ENCODE results near the gene WDR5.

WDR5 gene

GRCh38 chr9:134159566-134160245, 23.8 kb downstream of the WDR5 start:
- DNase-seq = no peak

- DNase-seq = no peak
These were observed 25.8 kb downstream of the WDR5 start for GRCh38 chr9:134161647-134162046.

- DNase-seq = no peak
These were observed 26.4 kb downstream of the WDR5 start for GRCh38 chr9:134162212-134162775.

GRCh38 chr9:134162926-134163370, 27.1 kb downstream of the WDR5 start:
- no peak for DNase-seq

- DNase-seq = peak; percentile 73
These were observed 27.7 kb downstream of the WDR5 start for GRCh38 chr9:134163371-134164196.

DNA sequence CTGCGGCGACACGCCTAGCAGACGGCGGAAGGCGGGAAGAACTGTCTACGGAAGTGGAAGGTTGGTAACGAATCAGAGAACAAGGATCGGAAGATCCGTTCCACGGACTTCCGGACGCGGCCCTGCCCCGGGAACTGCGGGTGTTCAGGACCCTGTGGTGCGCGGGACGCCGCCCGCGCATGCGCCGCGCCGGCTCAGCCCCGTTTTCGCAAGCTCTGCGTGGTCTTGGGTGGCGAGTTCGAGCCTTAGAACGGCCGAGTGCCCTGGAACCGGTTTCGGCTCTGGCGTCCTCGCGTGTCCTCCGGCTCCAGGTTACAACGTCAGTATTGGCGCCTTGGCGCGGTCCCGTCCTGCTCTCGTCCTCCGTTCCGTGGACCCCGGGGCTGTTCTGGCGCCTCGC, 29.0 kb downstream of the WDR5 start:
- no peak for DNase-seq

- DNase-seq = peak; percentile 49
These were observed 29.8 kb downstream of the WDR5 start for GRCh38 chr9:134165357-134166315.

DNA sequence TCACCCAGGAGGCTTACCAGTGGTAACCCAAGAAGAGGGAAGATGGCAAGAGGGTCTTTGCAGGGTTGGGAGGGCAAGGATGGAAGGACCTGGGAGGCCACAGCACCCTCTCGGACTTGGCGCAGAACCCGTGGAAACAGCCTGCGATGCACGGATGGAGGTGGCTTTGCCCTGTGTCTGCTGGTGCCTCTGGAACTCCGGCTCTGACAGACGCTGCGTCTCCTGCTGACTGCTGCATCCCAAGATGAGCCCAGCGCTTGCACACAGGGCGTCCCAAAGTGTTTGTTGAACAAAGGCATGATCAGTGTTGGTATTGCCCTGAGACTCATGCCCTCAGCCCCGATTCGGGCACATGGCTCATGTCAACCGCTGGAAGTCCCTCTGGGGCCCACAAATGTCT, 30.5 kb downstream of the WDR5 start:
- DNase-seq = no peak

- no peak for DNase-seq
These were observed 31.6 kb downstream of the WDR5 start for GRCh38 chr9:134167530-134167931.

GRCh38 chr9:134168757-134169550, 33.1 kb downstream of the WDR5 start:
- DNase-seq = no peak

- DNase-seq = no peak
These were observed 34.0 kb downstream of the WDR5 start for GRCh38 chr9:134169724-134170401.

GRCh38 chr9:134170532-134171315, 34.8 kb downstream of the WDR5 start:
- no peak for DNase-seq

DNA sequence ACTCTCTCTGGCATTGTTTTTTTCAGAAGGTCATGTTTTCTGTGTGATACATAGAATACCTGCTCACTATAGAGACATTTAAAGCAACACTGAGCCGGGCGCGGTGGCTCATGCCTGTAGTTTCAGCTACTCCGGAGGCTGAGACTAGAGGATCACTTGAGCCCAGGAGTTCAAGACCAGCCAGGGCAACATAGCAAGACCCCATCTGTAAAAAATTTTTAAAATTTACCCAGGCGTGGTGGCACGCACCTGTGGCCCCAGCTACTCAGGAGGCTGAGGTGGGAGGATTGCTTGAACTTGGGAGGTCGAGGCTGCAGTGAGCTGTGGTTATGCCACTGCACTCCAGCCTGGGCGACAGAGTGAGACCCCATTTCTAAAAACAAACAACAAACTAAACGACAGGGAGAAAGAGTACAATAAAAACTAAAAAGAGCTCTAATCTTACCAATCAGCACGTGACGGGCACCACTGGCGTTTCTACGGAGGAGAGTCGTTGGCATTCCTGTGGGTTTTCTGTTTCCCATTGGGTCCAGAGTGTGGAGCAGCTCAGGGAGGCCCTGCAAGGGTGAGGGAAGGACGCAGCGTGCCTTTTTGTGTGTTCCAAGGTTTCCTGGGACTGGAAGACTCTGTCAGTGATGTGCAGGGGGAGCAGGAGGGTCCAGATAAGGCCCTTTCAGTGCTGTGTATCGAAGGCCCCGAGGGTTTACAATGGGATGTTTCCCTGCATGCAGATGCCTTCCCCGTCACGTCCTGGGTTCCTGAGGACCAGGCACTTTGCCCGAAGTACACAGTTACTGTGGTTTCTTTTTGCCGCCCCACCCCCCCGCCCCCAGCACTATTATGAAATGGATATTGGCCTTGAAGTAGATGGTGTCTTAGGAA, 35.7 kb downstream of the WDR5 start:
- DNase-seq = no peak

GRCh38 chr9:134172198-134173126, 36.6 kb downstream of the WDR5 start:
- DNase-seq = no peak

DNA sequence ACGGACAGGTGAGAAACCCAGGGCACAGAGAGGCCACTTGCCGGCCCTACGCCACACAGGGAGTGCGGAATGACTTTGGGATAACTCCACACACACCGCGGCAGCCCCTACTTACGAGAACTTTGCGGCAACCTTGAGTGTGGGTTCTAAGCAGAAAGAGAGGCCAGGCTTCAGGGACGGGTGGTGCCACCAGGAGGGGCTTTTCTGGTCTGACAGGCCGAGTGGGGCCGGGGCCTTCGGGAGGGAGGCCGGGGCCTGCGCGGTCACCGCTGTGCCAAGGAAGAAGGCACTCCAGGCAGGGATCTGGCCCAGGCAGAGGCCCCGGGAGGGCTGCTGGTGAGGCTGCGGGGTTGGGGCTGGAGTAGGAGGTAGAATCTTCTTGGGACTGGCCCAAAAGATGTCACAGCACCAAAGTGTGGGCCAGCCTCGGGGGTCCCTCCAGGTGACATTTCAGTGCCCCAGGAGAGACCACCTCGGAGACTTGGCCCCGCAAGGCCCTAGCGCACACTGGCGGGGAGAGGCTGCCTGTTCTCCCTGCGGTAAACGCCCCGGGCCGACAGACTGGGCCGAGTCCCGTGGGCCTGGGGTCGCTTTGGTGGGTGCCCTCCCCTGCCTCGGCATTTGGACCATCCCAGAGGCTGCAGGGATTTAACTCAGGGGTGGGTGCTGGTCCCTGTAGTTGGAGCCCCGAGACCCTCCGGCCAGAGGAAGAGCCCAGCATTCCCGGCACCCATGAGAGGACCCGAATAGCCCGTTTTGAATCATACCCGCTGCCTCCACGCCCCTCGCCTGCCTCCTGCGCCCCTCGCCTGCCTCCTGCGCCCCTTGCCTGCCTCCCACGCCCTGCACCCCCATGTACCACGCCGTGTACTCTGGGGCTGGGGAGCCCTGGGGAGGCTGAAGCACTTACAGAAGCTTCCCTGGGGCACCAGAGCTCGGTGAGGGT, 37.5 kb downstream of the WDR5 start:
- DNase-seq = no peak

DNA sequence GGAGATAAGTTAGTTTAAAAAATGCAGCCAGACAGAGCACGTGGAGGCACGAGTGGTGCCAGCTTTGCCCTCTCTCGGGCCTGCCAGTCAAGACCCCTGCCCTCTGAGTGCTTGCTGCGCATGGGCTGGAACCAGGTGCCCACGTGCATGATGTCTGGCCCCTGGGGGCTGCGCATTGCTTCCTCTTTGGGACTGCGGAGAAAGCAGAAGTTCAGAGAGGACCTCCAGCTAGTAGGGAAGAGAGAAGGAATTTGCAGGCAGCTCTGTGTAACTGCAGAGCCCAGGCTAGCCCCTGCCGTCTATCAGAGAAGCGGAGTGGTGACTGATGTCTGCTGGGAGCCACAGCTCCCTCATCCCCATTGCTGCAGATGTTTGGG, 38.2 kb downstream of the WDR5 start:
- no peak for DNase-seq
